ENCODE results near the gene ORC6. TPM values are rescaled to one million over a fixed set of nuclear protein-coding genes. Genes with fewer than 3 reads are reported as not detected.
A peak's percentile ranks its signal among the peaks of the same experiment; 100 is the strongest.

ORC6 gene
- polyA plus RNA-seq, 3 donors from 2014 or later, result 1.4 to 1.8 TPM; not detected in 1

- Mint-ChIP-seq H3K27ac (no peak overlapping the region), H3K4me1 (no peaks in the 10 kb centered on the region), H3K4me3 (no peak overlapping the region), H3K9me3 (peaks cover 0 to 3% (median 0%) of the 10 kb centered on the region in 6 donors), H3K27me3 (ENCODE audit: low read depth in 3 of 3) (peaks cover 0 to 2% (median 0%) of the 10 kb centered on the region in 3 donors), H3K36me3 (no peaks in the 10 kb centered on the region)
- no peak for DNase-seq
Observed at GRCh38 chr16:46730801-46731690, 41.6 kb downstream of the ORC6 start.

GRCh38 chr16:46731691-46732555 is 42.5 kb downstream of the ORC6 start:
- Mint-ChIP-seq H3K36me3 (no peaks in the 10 kb centered on the region), H3K27ac (no peak overlapping the region), H3K4me1 (no peaks in the 10 kb centered on the region), H3K9me3 (peaks cover 0 to 2% (median 0%) of the 10 kb centered on the region in 6 donors), H3K27me3 (ENCODE audit: low read depth in 3 of 3) (peaks cover 0 to 2% (median 0%) of the 10 kb centered on the region in 3 donors), H3K4me3 (no peak overlapping the region)
- no peak for DNase-seq

- DNase-seq, result no peak
- Mint-ChIP-seq H3K4me1 (no peaks in the 10 kb centered on the region), H3K27ac (no peak overlapping the region), H3K9me3 (peaks cover 0 to 2% (median 0%) of the 10 kb centered on the region in 6 donors), H3K36me3 (no peaks in the 10 kb centered on the region), H3K4me3 (no peak overlapping the region), H3K27me3 (ENCODE audit: low read depth in 3 of 3) (peaks cover 0 to 4% (median 0%) of the 10 kb centered on the region in 3 donors)
Observed at GRCh38 chr16:46732561-46732960, 43.1 kb downstream of the ORC6 start.

GRCh38 chr16:46733319-46733830 is 43.9 kb downstream of the ORC6 start:
- Mint-ChIP-seq H3K9me3 (peaks cover 0 to 2% (median 0%) of the 10 kb centered on the region in 6 donors), H3K27ac (no peak overlapping the region), H3K27me3 (ENCODE audit: low read depth in 3 of 3) (peaks cover 0 to 4% (median 0%) of the 10 kb centered on the region in 3 donors), H3K36me3 (no peaks in the 10 kb centered on the region), H3K4me1 (no peaks in the 10 kb centered on the region), H3K4me3 (no peak overlapping the region)
- no peak for DNase-seq

GRCh38 chr16:46736695-46737094 is 47.2 kb downstream of the ORC6 start:
- H3K4me1 Mint-ChIP-seq, result no peaks in the 10 kb centered on the region
- H3K36me3 Mint-ChIP-seq, result no peaks in the 10 kb centered on the region
- H3K27me3 Mint-ChIP-seq (ENCODE audit: low read depth in 3 of 3), result peaks cover 0 to 4% (median 0%) of the 10 kb centered on the region in 3 donors
- H3K9me3 Mint-ChIP-seq, result no peaks in the 10 kb centered on the region
- no peak overlapping the region for H3K27ac Mint-ChIP-seq
- no peak overlapping the region for H3K4me3 Mint-ChIP-seq
- no peak for DNase-seq

- Mint-ChIP-seq H3K4me3 (no peak overlapping the region), H3K27me3 (ENCODE audit: low read depth in 3 of 3) (peaks cover 0 to 4% (median 2%) of the 10 kb centered on the region in 3 donors), H3K27ac (no peak overlapping the region), H3K36me3 (no peaks in the 10 kb centered on the region), H3K4me1 (no peaks in the 10 kb centered on the region), H3K9me3 (no peaks in the 10 kb centered on the region)
- no peak for DNase-seq
Observed at GRCh38 chr16:46737621-46738214, 48.3 kb downstream of the ORC6 start.

GRCh38 chr16:46739934-46740333 is 50.5 kb downstream of the ORC6 start:
- H3K36me3 Mint-ChIP-seq, result no peaks in the 10 kb centered on the region
- peaks cover 0 to 4% of the 10 kb centered on the region in 2 donors for H3K4me1 Mint-ChIP-seq
- H3K27ac Mint-ChIP-seq, result no peak overlapping the region
- peaks cover 2 to 4% (median 4%) of the 10 kb centered on the region in 3 donors for H3K27me3 Mint-ChIP-seq (ENCODE audit: low read depth in 3 of 3)
- H3K9me3 Mint-ChIP-seq, result no peaks in the 10 kb centered on the region
- no peak for DNase-seq
- H3K4me3 Mint-ChIP-seq, result no peak overlapping the region

- Mint-ChIP-seq H3K27ac (peak overlapping the region in 1 of 6 donors; percentile 56), H3K27me3 (ENCODE audit: low read depth in 3 of 3) (peaks cover 0 to 4% (median 2%) of the 10 kb centered on the region in 3 donors), H3K4me1 (peaks cover 0 to 4% of the 10 kb centered on the region in 2 donors), H3K9me3 (no peaks in the 10 kb centered on the region), H3K36me3 (no peaks in the 10 kb centered on the region), H3K4me3 (no peak overlapping the region)
- DNase-seq, result no peak
Observed at GRCh38 chr16:46743232-46743719, 53.8 kb downstream of the ORC6 start.

GRCh38 chr16:46745617-46746016 is 56.2 kb downstream of the ORC6 start:
- H3K27ac Mint-ChIP-seq, result no peak overlapping the region
- peaks cover 0 to 4% of the 10 kb centered on the region in 2 donors for H3K4me1 Mint-ChIP-seq
- H3K36me3 Mint-ChIP-seq, result no peaks in the 10 kb centered on the region

GRCh38 chr16:46746821-46747776 is 57.6 kb downstream of the ORC6 start:
- Mint-ChIP-seq H3K27ac (no peak overlapping the region), H3K4me3 (no peak overlapping the region), H3K4me1 (peaks cover 0 to 4% of the 10 kb centered on the region in 2 donors), H3K27me3 (ENCODE audit: low read depth in 3 of 3) (peaks cover 2 to 4% (median 3%) of the 10 kb centered on the region in 3 donors), H3K36me3 (no peaks in the 10 kb centered on the region), H3K9me3 (no peaks in the 10 kb centered on the region)
- no peak for DNase-seq

More at GRCh38 chr16:46745617-46746016, 56.2 kb downstream of the ORC6 start:
- DNase-seq, result no peak
- Mint-ChIP-seq H3K27me3 (ENCODE audit: low read depth in 3 of 3) (peaks cover 2 to 4% (median 3%) of the 10 kb centered on the region in 3 donors), H3K4me3 (no peak overlapping the region), H3K9me3 (no peaks in the 10 kb centered on the region)

All from immature natural killer cell (primary cell).